ENCODE results near the gene SMNDC1. TPM values are rescaled to one million over a fixed set of nuclear protein-coding genes. Genes with fewer than 3 reads are reported as not detected.
A peak's percentile ranks its signal among the peaks of the same experiment; 100 is the strongest.

The SMNDC1 gene
- 39.1 TPM for polyA plus RNA-seq (2013, experiment 1 of 4)
- 36.6 TPM for polyA plus RNA-seq (2013, experiment 2 of 4)
- 28.9 TPM for polyA plus RNA-seq (2013, experiment 3 of 4)
- polyA plus RNA-seq (2013, experiment 4 of 4) = 31.7 TPM

GRCh38 chr10:110304780-110305421 lies at the start of gene SMNDC1:
Gene SMNDC1 (minus strand): TSS chr10:110304920. CDS start chr10:110303587, 1,333 bp downstream.
- no peaks in the 10 kb centered on the region for H3K27me3 ChIP-seq (ENCODE audit: control insufficient read depth, insufficient read depth, low read length, poor library complexity, severe bottlenecking)
- H3K4me3 ChIP-seq (ENCODE audit: insufficient read depth, low read depth, low read length) = peak within 1 kb of the TSS; percentile 76
- peaks cover 15% of the 10 kb centered on the region for H3K36me3 ChIP-seq (ENCODE audit: control insufficient read depth, insufficient read depth, low read length)
- no peaks in the 10 kb centered on the region for H3K9me3 ChIP-seq (ENCODE audit: control insufficient read depth, low read length)
- peaks cover 11% of the 10 kb centered on the region for H3K4me1 ChIP-seq (ENCODE audit: control insufficient read depth, insufficient read depth, low read length)
- 0 to 1% methylated on average over 40 to 42 of the region's 42 CpGs for WGBS, 2 experiments
- peak within 1 kb of the TSS; percentile 82 for H3K27ac ChIP-seq (ENCODE audit: insufficient read depth, low read depth, low read length, poor library complexity, severe bottlenecking)

DNA sequence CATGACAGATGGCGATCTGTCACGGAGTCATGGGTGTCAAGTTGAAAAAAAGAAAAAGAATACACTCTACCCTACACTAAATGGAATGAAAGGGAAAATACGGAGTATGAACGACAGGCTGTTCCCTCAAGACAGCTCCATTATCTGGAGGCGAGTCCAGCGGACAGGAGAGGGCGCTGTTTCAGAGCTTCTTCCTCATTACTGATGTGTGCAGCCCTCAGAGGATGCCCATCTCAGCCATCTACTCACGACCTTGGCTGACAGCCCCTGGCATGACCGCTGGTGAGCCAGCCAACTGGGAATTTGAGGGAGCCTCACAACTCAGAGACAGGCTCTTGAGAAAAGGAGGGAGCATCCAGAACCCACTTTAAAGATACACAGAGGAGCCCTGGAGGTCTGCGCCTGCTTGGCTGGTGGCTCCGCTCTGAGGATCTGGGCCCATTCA lies 49.6 kb upstream of the SMNDC1 start:
- H3K27me3 ChIP-seq (ENCODE audit: control insufficient read depth, insufficient read depth, low read length, poor library complexity, severe bottlenecking) = no peaks in the 10 kb centered on the region
- no peaks in the 10 kb centered on the region for H3K36me3 ChIP-seq (ENCODE audit: control insufficient read depth, insufficient read depth, low read length)
- H3K9me3 ChIP-seq (ENCODE audit: control insufficient read depth, low read length) = no peaks in the 10 kb centered on the region
- 34 to 38% methylated on average over 10 to 11 of the region's 11 CpGs for WGBS, 2 experiments
- no peak overlapping the region for H3K27ac ChIP-seq (ENCODE audit: insufficient read depth, low read depth, low read length, poor library complexity, severe bottlenecking)
- H3K4me1 ChIP-seq (ENCODE audit: control insufficient read depth, insufficient read depth, low read length) = no peaks in the 10 kb centered on the region
- no peak overlapping the region for H3K4me3 ChIP-seq (ENCODE audit: insufficient read depth, low read depth, low read length)

DNA sequence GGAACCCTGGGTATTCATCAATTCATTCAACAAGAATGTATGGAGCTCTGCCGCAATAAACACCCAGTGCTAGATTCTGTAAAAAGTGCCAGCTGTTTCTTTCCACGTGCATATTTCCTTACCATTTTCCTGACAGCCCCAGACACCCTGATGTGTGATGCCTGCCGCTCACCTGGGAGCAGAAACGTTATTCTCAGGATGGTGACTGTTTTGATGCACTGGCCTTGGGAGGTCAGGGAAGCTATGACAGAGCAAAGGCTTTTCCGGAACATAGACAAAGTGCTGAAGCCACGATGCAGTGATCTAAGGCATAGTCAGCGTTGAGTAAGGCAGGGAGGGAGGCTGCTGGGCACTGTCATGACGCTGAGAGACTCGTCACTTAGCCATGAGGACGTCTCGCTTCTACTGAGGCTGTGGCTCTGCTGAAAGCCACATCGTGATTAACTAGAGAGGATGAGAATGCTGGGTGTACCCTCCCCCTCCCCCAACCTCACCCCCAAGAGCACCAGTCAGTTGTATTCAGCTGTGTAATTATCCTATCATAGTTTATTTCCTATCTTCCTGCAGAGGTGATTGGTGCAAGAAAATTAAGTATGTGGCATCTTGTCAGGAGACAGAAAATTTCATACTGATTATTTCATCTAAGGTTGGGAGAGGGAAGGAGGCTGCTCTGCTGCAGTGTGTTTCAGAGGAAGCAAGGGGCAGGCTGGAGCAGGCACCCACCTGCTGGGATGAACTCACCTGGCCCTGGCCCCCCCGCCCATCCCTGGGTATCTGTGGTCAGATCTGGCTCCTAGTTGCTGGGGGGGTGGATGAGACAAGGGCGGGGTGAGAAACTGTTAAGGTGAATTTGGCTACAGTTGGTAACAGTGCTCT lies 48.8 kb upstream of the SMNDC1 start:
- no peak overlapping the region for H3K4me3 ChIP-seq (ENCODE audit: insufficient read depth, low read depth, low read length)
- WGBS, 2 experiments = 35 to 40% methylated on average over 13 to 14 of the region's 14 CpGs
- no peaks in the 10 kb centered on the region for H3K9me3 ChIP-seq (ENCODE audit: control insufficient read depth, low read length)
- H3K27me3 ChIP-seq (ENCODE audit: control insufficient read depth, insufficient read depth, low read length, poor library complexity, severe bottlenecking) = no peaks in the 10 kb centered on the region
- H3K4me1 ChIP-seq (ENCODE audit: control insufficient read depth, insufficient read depth, low read length) = no peaks in the 10 kb centered on the region
- no peaks in the 10 kb centered on the region for H3K36me3 ChIP-seq (ENCODE audit: control insufficient read depth, insufficient read depth, low read length)
- H3K27ac ChIP-seq (ENCODE audit: insufficient read depth, low read depth, low read length, poor library complexity, severe bottlenecking) = no peak overlapping the region

- Histone ChIP-seq H3K9me3 (ENCODE audit: control insufficient read depth, low read length) (no peaks in the 10 kb centered on the region), H3K4me1 (ENCODE audit: control insufficient read depth, insufficient read depth, low read length) (no peaks in the 10 kb centered on the region), H3K27ac (ENCODE audit: insufficient read depth, low read depth, low read length, poor library complexity, severe bottlenecking) (no peak overlapping the region), H3K36me3 (ENCODE audit: control insufficient read depth, insufficient read depth, low read length) (no peaks in the 10 kb centered on the region), H3K27me3 (ENCODE audit: control insufficient read depth, insufficient read depth, low read length, poor library complexity, severe bottlenecking) (no peaks in the 10 kb centered on the region), H3K4me3 (ENCODE audit: insufficient read depth, low read depth, low read length) (no peak overlapping the region)
- WGBS, 2 experiments = 78 to 82% methylated on average over 1 to 2 of the region's 2 CpGs
Measured at GRCh38 chr10:110352930-110353243, 48.2 kb upstream of the SMNDC1 start.

DNA sequence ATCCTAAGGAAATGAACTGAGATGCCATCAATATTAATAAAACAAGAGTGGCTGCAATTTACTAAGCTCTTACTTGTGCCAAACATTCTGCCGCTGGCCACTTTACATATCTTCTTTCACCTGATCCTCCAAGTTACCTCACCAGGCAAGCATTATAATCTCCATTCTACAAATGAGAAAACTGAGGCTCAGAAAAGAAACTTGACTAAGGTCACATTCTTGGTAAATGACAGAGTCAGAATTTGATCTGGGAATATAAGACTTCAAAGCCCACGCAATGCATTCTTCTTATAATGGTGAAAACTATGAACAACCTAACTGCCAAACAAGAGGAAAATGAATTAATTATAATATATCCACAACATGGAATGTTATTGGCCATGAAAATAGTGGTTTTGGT lies 46.1 kb upstream of the SMNDC1 start:
- H3K4me3 ChIP-seq (ENCODE audit: insufficient read depth, low read depth, low read length) = no peak overlapping the region
- 96 to 98% methylated on average over 1 to 2 of the region's 2 CpGs for WGBS, 2 experiments

DNA sequence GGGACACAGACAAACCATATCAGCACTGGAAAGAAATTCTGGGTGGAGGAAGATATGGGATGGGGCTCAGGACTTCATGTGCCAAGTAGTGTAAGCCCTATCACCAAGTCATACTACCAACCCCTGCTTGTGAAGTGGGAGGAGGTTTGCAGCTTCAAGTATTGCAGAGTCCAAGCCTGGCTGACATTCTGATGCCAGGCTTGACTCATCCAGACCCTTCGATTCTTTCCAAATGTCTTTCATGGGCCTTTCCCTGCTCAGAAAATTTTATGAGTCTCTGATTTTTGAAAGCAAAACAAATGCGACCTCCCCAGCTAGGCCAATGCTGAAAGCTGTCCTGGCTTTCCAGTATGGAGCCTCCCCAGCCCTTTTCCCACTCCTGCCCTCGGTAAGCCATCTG lies 45.1 kb upstream of the SMNDC1 start:
- no peak overlapping the region for H3K27ac ChIP-seq (ENCODE audit: insufficient read depth, low read depth, low read length, poor library complexity, severe bottlenecking)
- H3K27me3 ChIP-seq (ENCODE audit: control insufficient read depth, insufficient read depth, low read length, poor library complexity, severe bottlenecking) = no peaks in the 10 kb centered on the region
- no peaks in the 10 kb centered on the region for H3K9me3 ChIP-seq (ENCODE audit: control insufficient read depth, low read length)
- H3K36me3 ChIP-seq (ENCODE audit: control insufficient read depth, insufficient read depth, low read length) = no peaks in the 10 kb centered on the region
- H3K4me1 ChIP-seq (ENCODE audit: control insufficient read depth, insufficient read depth, low read length) = peaks cover 5% of the 10 kb centered on the region
- H3K4me3 ChIP-seq (ENCODE audit: insufficient read depth, low read depth, low read length) = no peak overlapping the region
- 93 to 94% methylated on average over 3 of the region's 3 CpGs for WGBS, 2 experiments

More for the DNA sequence above, 46.1 kb upstream of the SMNDC1 start:
- no peak overlapping the region for H3K27ac ChIP-seq (ENCODE audit: insufficient read depth, low read depth, low read length, poor library complexity, severe bottlenecking)
- H3K4me1 ChIP-seq (ENCODE audit: control insufficient read depth, insufficient read depth, low read length) = no peaks in the 10 kb centered on the region
- H3K9me3 ChIP-seq (ENCODE audit: control insufficient read depth, low read length) = no peaks in the 10 kb centered on the region
- H3K36me3 ChIP-seq (ENCODE audit: control insufficient read depth, insufficient read depth, low read length) = no peaks in the 10 kb centered on the region
- no peaks in the 10 kb centered on the region for H3K27me3 ChIP-seq (ENCODE audit: control insufficient read depth, insufficient read depth, low read length, poor library complexity, severe bottlenecking)

DNA sequence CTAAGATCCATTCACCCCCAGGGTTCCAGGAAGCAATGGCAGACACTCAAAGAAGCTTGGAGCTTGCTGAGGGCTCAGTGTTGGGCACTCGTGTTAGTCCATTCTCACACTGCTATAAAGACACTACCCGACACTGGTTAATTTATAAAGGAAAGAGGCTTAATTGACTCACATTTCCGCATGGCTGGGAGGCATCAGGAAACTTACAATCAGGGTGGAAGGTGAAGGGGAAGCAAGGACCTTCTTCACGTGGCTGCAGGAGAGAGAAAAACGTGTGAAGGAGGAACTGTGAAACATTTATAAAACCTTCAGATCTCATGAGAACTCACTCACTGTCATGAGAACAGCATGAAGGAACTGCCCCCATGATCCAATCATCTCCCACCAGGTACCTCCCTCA lies 44.7 kb upstream of the SMNDC1 start:
- Histone ChIP-seq H3K36me3 (ENCODE audit: control insufficient read depth, insufficient read depth, low read length) (no peaks in the 10 kb centered on the region), H3K27me3 (ENCODE audit: control insufficient read depth, insufficient read depth, low read length, poor library complexity, severe bottlenecking) (no peaks in the 10 kb centered on the region), H3K27ac (ENCODE audit: insufficient read depth, low read depth, low read length, poor library complexity, severe bottlenecking) (no peak overlapping the region), H3K4me3 (ENCODE audit: insufficient read depth, low read depth, low read length) (no peak overlapping the region), H3K9me3 (ENCODE audit: control insufficient read depth, low read length) (no peaks in the 10 kb centered on the region), H3K4me1 (ENCODE audit: control insufficient read depth, insufficient read depth, low read length) (peaks cover 6% of the 10 kb centered on the region)
- WGBS, 2 experiments = 83 to 87% methylated on average over 5 of the region's 5 CpGs

- no peaks in the 10 kb centered on the region for H3K27me3 ChIP-seq (ENCODE audit: control insufficient read depth, insufficient read depth, low read length, poor library complexity, severe bottlenecking)
- H3K36me3 ChIP-seq (ENCODE audit: control insufficient read depth, insufficient read depth, low read length) = no peaks in the 10 kb centered on the region
- no peak overlapping the region for H3K27ac ChIP-seq (ENCODE audit: insufficient read depth, low read depth, low read length, poor library complexity, severe bottlenecking)
- no peak overlapping the region for H3K4me3 ChIP-seq (ENCODE audit: insufficient read depth, low read depth, low read length)
- H3K9me3 ChIP-seq (ENCODE audit: control insufficient read depth, low read length) = no peaks in the 10 kb centered on the region
- peaks cover 6% of the 10 kb centered on the region for H3K4me1 ChIP-seq (ENCODE audit: control insufficient read depth, insufficient read depth, low read length)
Measured at GRCh38 chr10:110348336-110348735, 43.6 kb upstream of the SMNDC1 start.

GRCh38 chr10:110346914-110347313 lies 42.2 kb upstream of the SMNDC1 start:
- Histone ChIP-seq H3K27ac (ENCODE audit: insufficient read depth, low read depth, low read length, poor library complexity, severe bottlenecking) (no peak overlapping the region), H3K9me3 (ENCODE audit: control insufficient read depth, low read length) (no peaks in the 10 kb centered on the region), H3K4me1 (ENCODE audit: control insufficient read depth, insufficient read depth, low read length) (peaks cover 6% of the 10 kb centered on the region), H3K36me3 (ENCODE audit: control insufficient read depth, insufficient read depth, low read length) (no peaks in the 10 kb centered on the region), H3K4me3 (ENCODE audit: insufficient read depth, low read depth, low read length) (no peak overlapping the region), H3K27me3 (ENCODE audit: control insufficient read depth, insufficient read depth, low read length, poor library complexity, severe bottlenecking) (no peaks in the 10 kb centered on the region)
- WGBS, 2 experiments = 92 to 98% methylated on average over 4 of the region's 4 CpGs

GRCh38 chr10:110345286-110345685 lies 40.6 kb upstream of the SMNDC1 start:
- Histone ChIP-seq H3K27ac (ENCODE audit: insufficient read depth, low read depth, low read length, poor library complexity, severe bottlenecking) (no peak overlapping the region), H3K4me3 (ENCODE audit: insufficient read depth, low read depth, low read length) (no peak overlapping the region), H3K9me3 (ENCODE audit: control insufficient read depth, low read length) (no peaks in the 10 kb centered on the region), H3K4me1 (ENCODE audit: control insufficient read depth, insufficient read depth, low read length) (peaks cover 6% of the 10 kb centered on the region), H3K27me3 (ENCODE audit: control insufficient read depth, insufficient read depth, low read length, poor library complexity, severe bottlenecking) (no peaks in the 10 kb centered on the region), H3K36me3 (ENCODE audit: control insufficient read depth, insufficient read depth, low read length) (no peaks in the 10 kb centered on the region)
- 82 to 91% methylated on average over 4 of the region's 4 CpGs for WGBS, 2 experiments
